Measurements from ENCODE around the gene RAD51B. TPM values are rescaled to one million over a fixed set of nuclear protein-coding genes. Genes with fewer than 3 reads are reported as not detected.

Gene RAD51B
- total RNA-seq, 1 experiment from 2014 or later = 20.0 TPM

DNA sequence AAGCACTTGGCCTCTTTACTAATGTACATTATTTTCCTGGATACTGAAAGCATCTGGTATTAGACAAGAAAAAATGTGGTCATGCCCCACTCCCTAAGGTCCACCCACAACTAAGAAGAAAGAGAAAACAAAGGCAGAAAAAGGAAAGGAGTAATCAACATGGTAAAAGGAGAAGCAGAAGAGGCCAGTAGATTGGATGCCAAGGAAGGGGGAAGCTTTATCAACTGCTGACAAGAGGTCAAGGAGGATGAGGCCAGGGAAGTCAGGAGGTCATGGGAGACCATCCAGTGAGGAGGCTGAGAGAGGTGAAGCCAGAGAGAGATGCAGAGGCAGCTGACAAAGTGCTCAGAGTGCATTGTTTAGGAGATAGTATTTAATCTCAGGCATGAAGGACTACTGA, 589.8 kb downstream of the RAD51B start:
- no peak overlapping the region for H3K9ac ChIP-seq (ENCODE audit: low read length)
- H2AFZ ChIP-seq (ENCODE audit: low read depth, low read length, poor library complexity, severe bottlenecking) = no peak overlapping the region
- no peak overlapping the region for H3K4me3 ChIP-seq (replicated peaks in 1 of 2; ENCODE audit: low read depth in 1 of 2, low read length in 2 of 2)
- H3K4me1 ChIP-seq (ENCODE audit: control insufficient read depth in 1 of 2, insufficient read depth in 2 of 2, low read length in 2 of 2) = peaks cover 66 to 74% of the 10 kb centered on the region in 2 experiments
- intact Hi-C loops (cut with micrococcal nuclease) = no loop called here
- H3K79me2 ChIP-seq (ENCODE audit: insufficient read depth, low read length) = no peaks in the 10 kb centered on the region
- CTCF ChIA-PET = no interaction called here
- H3K27me3 ChIP-seq (ENCODE audit: insufficient read depth, low read length) = no peaks in the 10 kb centered on the region
- H3K9me2 ChIP-seq (ENCODE audit: insufficient read depth) = no peaks in the 10 kb centered on the region
- ATAC-seq (no peak), DNase-seq (ENCODE audit: low read depth, low spot score) (no peak)
- H3K36me3 ChIP-seq (ENCODE audit: control insufficient read depth in 1 of 2, insufficient read depth in 2 of 2, low read length in 2 of 2) = no peaks in the 10 kb centered on the region
- no peaks in the 10 kb centered on the region for H4K20me1 ChIP-seq (ENCODE audit: insufficient read depth)
- BruUV-seq (replicated peaks) = no TSS peak
- H3K9me3 ChIP-seq (ENCODE audit: control insufficient read depth in 1 of 2, insufficient read depth in 1 of 2, low read depth in 1 of 2, low read length in 2 of 2) = no peaks in the 10 kb centered on the region
- POLR2A ChIA-PET = no interaction called here
- no peak overlapping the region for H3K27ac ChIP-seq (ENCODE audit: low read depth, low read length)
- TF ChIP-seq, protein P1, sequence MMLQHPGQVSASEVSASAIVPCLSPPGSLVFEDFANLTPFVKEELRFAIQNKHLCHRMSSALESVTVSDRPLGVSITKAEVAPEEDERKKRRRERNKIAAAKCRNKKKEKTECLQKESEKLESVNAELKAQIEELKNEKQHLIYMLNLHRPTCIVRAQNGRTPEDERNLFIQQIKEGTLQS (IDR thresholded peaks at IDR 0.05) = no peak
- TF ChIP-seq RAD21 (IDR thresholded peaks at IDR 0.05; ENCODE audit: low read depth) = no peak
- no peak for TF ChIP-seq CEBPB (IDR thresholded peaks at IDR 0.05; ENCODE audit: low read depth)
- no peak for TF ChIP-seq SP1 (IDR thresholded peaks at IDR 0.05; ENCODE audit: low read depth)
- no peak for TF ChIP-seq SIN3A (IDR thresholded peaks at IDR 0.05; ENCODE audit: low read depth)
- no peak for TF ChIP-seq EZH2phosphoT487 (IDR thresholded peaks at IDR 0.05; ENCODE audit: borderline replicate concordance)
- TF ChIP-seq, protein P2, sequence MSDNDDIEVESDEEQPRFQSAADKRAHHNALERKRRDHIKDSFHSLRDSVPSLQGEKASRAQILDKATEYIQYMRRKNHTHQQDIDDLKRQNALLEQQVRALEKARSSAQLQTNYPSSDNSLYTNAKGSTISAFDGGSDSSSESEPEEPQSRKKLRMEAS (IDR thresholded peaks at IDR 0.05) = no peak
- TF ChIP-seq EZH2 (IDR thresholded peaks at IDR 0.05) = no peak
- TF ChIP-seq, protein P3, sequence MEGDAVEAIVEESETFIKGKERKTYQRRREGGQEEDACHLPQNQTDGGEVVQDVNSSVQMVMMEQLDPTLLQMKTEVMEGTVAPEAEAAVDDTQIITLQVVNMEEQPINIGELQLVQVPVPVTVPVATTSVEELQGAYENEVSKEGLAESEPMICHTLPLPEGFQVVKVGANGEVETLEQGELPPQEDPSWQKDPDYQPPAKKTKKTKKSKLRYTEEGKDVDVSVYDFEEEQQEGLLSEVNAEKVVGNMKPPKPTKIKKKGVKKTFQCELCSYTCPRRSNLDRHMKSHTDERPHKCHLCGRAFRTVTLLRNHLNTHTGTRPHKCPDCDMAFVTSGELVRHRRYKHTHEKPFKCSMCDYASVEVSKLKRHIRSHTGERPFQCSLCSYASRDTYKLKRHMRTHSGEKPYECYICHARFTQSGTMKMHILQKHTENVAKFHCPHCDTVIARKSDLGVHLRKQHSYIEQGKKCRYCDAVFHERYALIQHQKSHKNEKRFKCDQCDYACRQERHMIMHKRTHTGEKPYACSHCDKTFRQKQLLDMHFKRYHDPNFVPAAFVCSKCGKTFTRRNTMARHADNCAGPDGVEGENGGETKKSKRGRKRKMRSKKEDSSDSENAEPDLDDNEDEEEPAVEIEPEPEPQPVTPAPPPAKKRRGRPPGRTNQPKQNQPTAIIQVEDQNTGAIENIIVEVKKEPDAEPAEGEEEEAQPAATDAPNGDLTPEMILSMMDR (IDR thresholded peaks at IDR 0.05 in 2 of 3, conservative IDR thresholded peaks at IDR 0.05 in 1 of 3; ENCODE audit: borderline replicate concordance in 1 of 3, insufficient read depth in 1 of 3, low read depth in 2 of 3, low read length in 2 of 3) = no peak
- TF ChIP-seq EGR1 (IDR thresholded peaks at IDR 0.05; ENCODE audit: low read depth) = no peak
- TF ChIP-seq YY1 (IDR thresholded peaks at IDR 0.05; ENCODE audit: extremely low read depth, insufficient replicate concordance, low read depth, low read length) = no peak
- no peak for TF ChIP-seq ZNF274 (IDR thresholded peaks at IDR 0.05; ENCODE audit: low read depth, low read length)
- RAD21 ChIA-PET (ENCODE audit: low non-redundant PET in 1 of 2, low total read pairs in 2 of 2, uncharacterized antibody in 2 of 2, unreplicated experiment in 2 of 2) = no interaction called here
- H3K4me2 ChIP-seq (ENCODE audit: low read length) = no peak overlapping the region

Data from HCT116 (cell line).